ENCODE data around the gene NFYC.

DNA sequence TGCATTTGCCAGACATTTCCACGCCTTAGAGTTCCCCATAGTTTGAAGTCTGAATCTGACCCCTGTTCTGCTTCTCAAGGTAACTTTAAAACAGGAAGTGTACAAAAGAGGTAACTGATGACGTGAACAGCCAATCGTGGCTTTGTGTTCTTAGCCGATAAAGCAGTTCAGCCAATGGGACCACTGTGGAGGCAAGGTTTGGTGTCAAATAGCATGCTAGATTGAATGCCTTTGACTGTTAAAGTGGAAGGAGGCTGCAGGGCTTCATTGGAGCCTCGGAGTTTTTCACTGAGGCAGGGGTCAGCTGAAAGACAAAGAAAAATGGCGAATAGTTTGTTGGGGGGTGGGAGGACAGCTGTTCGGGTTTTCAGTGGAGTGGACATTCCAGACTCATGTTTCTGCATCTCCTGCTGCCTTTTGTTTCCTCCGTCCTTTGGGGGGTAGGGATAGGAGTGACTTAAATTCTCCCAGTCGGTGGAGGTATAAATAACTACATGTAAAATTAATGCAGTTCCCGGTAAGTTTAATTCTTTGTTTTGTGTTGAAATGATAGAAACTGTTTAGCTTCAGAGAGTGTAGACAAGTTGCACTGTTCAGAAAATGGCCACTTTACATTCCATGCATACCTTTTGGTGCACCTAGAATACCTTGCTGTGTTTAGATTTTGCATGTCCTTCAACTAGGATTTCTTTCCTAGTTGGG lies 17.7 kb downstream of the NFYC start:
- TF ChIP-seq EZH2 (IDR thresholded peaks at IDR 0.05; ENCODE audit: low read depth, unreplicated experiment) (no peak), NANOG (IDR thresholded peaks at IDR 0.05; ENCODE audit: borderline replicate concordance) (no peak), POLR2AphosphoS5 (IDR thresholded peaks at IDR 0.05; ENCODE audit: low read depth) (peak; percentile 82), JUNB (IDR thresholded peaks at IDR 0.05; ENCODE audit: unreplicated experiment) (no peak), STAT1 (IDR thresholded peaks at IDR 0.05; ENCODE audit: unreplicated experiment) (no peak), CREB1 (CRISPR knock-in tag; IDR thresholded peaks at IDR 0.05; ENCODE audit: low read depth) (peak; percentile 87), EZH2phosphoT487 (IDR thresholded peaks at IDR 0.05; ENCODE audit: unreplicated experiment) (no peak)
- TF ChIP-seq, protein P1, sequence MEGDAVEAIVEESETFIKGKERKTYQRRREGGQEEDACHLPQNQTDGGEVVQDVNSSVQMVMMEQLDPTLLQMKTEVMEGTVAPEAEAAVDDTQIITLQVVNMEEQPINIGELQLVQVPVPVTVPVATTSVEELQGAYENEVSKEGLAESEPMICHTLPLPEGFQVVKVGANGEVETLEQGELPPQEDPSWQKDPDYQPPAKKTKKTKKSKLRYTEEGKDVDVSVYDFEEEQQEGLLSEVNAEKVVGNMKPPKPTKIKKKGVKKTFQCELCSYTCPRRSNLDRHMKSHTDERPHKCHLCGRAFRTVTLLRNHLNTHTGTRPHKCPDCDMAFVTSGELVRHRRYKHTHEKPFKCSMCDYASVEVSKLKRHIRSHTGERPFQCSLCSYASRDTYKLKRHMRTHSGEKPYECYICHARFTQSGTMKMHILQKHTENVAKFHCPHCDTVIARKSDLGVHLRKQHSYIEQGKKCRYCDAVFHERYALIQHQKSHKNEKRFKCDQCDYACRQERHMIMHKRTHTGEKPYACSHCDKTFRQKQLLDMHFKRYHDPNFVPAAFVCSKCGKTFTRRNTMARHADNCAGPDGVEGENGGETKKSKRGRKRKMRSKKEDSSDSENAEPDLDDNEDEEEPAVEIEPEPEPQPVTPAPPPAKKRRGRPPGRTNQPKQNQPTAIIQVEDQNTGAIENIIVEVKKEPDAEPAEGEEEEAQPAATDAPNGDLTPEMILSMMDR (conservative IDR thresholded peaks at IDR 0.05; ENCODE audit: low read depth in 2 of 2), result no peak
- TF ChIP-seq, protein P2, sequence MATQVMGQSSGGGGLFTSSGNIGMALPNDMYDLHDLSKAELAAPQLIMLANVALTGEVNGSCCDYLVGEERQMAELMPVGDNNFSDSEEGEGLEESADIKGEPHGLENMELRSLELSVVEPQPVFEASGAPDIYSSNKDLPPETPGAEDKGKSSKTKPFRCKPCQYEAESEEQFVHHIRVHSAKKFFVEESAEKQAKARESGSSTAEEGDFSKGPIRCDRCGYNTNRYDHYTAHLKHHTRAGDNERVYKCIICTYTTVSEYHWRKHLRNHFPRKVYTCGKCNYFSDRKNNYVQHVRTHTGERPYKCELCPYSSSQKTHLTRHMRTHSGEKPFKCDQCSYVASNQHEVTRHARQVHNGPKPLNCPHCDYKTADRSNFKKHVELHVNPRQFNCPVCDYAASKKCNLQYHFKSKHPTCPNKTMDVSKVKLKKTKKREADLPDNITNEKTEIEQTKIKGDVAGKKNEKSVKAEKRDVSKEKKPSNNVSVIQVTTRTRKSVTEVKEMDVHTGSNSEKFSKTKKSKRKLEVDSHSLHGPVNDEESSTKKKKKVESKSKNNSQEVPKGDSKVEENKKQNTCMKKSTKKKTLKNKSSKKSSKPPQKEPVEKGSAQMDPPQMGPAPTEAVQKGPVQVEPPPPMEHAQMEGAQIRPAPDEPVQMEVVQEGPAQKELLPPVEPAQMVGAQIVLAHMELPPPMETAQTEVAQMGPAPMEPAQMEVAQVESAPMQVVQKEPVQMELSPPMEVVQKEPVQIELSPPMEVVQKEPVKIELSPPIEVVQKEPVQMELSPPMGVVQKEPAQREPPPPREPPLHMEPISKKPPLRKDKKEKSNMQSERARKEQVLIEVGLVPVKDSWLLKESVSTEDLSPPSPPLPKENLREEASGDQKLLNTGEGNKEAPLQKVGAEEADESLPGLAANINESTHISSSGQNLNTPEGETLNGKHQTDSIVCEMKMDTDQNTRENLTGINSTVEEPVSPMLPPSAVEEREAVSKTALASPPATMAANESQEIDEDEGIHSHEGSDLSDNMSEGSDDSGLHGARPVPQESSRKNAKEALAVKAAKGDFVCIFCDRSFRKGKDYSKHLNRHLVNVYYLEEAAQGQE (IDR thresholded peaks at IDR 0.05; ENCODE audit: unreplicated experiment), result no peak

Data from GM23338 (cell line).